SU-DHL-6 (cell line): Measurements from ENCODE around the gene IER5.
A peak's percentile ranks its signal among the peaks of the same experiment; 100 is the strongest.

Source experiments
- H2AFZ ChIP-seq: fragments of 200-600 bp; sonication (generic); 2 replicates; pipeline ENCODE4 v1.6.1; 2014; ENCODE audit warnings: low read depth, mild to moderate bottlenecking, moderate library complexity, mixed read lengths, antibody characterized with exemption, low read length; ENCODE audit not compliant: severe bottlenecking
- H3F3A ChIP-seq: fragments of 200-600 bp; shearing (Covaris generic); 2 replicates; pipeline ENCODE4 v1.6.0; 2016; ENCODE audit warnings: antibody characterized with exemption, mild to moderate bottlenecking; ENCODE audit not compliant: insufficient read depth
- H3K27ac ChIP-seq: fragments of 200-600 bp; sonication (generic); 2 replicates; pipeline ENCODE4 v1.5.1; 2016; ENCODE audit warnings: low read depth, mild to moderate bottlenecking, low read length, moderate library complexity, mixed read lengths
- H3K27me3 ChIP-seq: fragments of 200-600 bp; sonication (generic), shearing (Covaris generic); 2 replicates; pipeline ENCODE4 v1.6.0; 2014; ENCODE audit warnings: mild to moderate bottlenecking, low read length
- H3K36me3 ChIP-seq: fragments of 200-600 bp; sonication (generic); 2 replicates; pipeline ENCODE4 v1.6.1; 2014; ENCODE audit warnings: mild to moderate bottlenecking, low read length, mixed read lengths
- H3K4me2 ChIP-seq: fragments of 300-600, 200-600 bp; shearing (Covaris generic), sonication (generic); 2 replicates; pipeline ENCODE4 v1.6.0; 2014; ENCODE audit warnings: low read length, low read depth, mild to moderate bottlenecking; ENCODE audit not compliant: poor library complexity, severe bottlenecking
- H3K4me3 ChIP-seq: fragments of 200-600 bp; sonication (generic); 2 replicates; pipeline ENCODE4 v1.5.1; 2014; ENCODE audit warnings: antibody characterized with exemption, low read length, mild to moderate bottlenecking, mixed read lengths; ENCODE audit not compliant: insufficient read depth, poor library complexity, severe bottlenecking
- H3K79me2 ChIP-seq: fragments of 200-600 bp; sonication (generic); 2 replicates; pipeline ENCODE4 v1.6.1; 2014; ENCODE audit warnings: mild to moderate bottlenecking, low read length, moderate library complexity; ENCODE audit not compliant: insufficient read depth
- H3K9ac ChIP-seq: fragments of 200-600 bp; sonication (generic); 2 replicates; pipeline ENCODE4 v1.7.0; 2014; ENCODE audit warnings: mild to moderate bottlenecking, low read length
- H3K9me2 ChIP-seq: fragments of 200-600 bp; sonication (generic); replicated peaks from 2 replicates; pipeline ENCODE4 v1.6.1; 2014; ENCODE audit warnings: low read length; ENCODE audit not compliant: insufficient read depth
- H3K9me3 ChIP-seq: fragments of 200-600 bp; sonication (generic); 2 replicates; pipeline ENCODE4 v1.6.1; 2014; ENCODE audit warnings: low read length, mixed read lengths; ENCODE audit not compliant: insufficient read depth
- H4K20me1 ChIP-seq: fragments of 200-600 bp; sonication (generic); 2 replicates; pipeline ENCODE4 v1.6.1; 2014; ENCODE audit warnings: low read depth, mild to moderate bottlenecking, antibody characterized with exemption, low read length, moderate library complexity, mixed read lengths
- EZH2phosphoT487 ChIP-seq: fragments of 200-600 bp; sonication (generic), shearing (Covaris generic); conservative IDR thresholded peaks from 2 replicates; pipeline ENCODE4 v1.6.1; 2018; ENCODE audit warnings: mild to moderate bottlenecking, antibody characterized with exemption, low read length, moderate library complexity, mixed read lengths
- TF ChIP-seq, protein P1 (sequence below): fragments of 200-600 bp; sonication (generic); IDR thresholded peaks from one replicate; pipeline ENCODE4 v1.5.1; 2017; ENCODE audit warnings: antibody characterized with exemption, mild to moderate bottlenecking, low read length, moderate library complexity; ENCODE audit not compliant: insufficient read depth, poor library complexity, severe bottlenecking

The IER5 gene

DNA sequence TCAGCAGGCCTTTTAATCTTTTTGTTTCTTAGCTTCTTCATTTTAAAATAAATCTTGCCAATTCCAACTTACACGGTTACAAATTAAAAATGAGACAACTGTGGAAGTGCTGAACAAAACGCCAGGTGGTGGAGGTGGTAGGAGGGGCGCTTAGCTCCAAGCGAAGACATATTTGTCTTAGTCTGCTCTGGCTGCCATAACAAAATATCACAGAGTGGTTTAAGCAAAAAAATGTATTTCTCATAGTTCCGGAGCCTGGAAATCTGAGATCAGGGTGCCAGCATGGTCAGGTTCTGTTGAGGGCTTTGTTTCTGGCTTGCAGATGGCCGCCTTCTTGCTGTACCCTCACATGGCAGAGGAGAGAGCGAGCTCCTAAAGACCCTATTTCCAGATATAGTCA, 14.9 kb downstream of the IER5 start:
- no peaks in the 10 kb centered on the region for H3K36me3 ChIP-seq
- H3F3A ChIP-seq = no peaks in the 10 kb centered on the region
- no peaks in the 10 kb centered on the region for H3K9me2 ChIP-seq
- no peak overlapping the region for H3K27ac ChIP-seq
- H3K9me3 ChIP-seq = no peaks in the 10 kb centered on the region
- no peak overlapping the region for H2AFZ ChIP-seq
- H3K4me3 ChIP-seq = no peak overlapping the region
- H3K79me2 ChIP-seq = no peaks in the 10 kb centered on the region
- H3K4me2 ChIP-seq = no peak overlapping the region
- TF ChIP-seq, protein P1, sequence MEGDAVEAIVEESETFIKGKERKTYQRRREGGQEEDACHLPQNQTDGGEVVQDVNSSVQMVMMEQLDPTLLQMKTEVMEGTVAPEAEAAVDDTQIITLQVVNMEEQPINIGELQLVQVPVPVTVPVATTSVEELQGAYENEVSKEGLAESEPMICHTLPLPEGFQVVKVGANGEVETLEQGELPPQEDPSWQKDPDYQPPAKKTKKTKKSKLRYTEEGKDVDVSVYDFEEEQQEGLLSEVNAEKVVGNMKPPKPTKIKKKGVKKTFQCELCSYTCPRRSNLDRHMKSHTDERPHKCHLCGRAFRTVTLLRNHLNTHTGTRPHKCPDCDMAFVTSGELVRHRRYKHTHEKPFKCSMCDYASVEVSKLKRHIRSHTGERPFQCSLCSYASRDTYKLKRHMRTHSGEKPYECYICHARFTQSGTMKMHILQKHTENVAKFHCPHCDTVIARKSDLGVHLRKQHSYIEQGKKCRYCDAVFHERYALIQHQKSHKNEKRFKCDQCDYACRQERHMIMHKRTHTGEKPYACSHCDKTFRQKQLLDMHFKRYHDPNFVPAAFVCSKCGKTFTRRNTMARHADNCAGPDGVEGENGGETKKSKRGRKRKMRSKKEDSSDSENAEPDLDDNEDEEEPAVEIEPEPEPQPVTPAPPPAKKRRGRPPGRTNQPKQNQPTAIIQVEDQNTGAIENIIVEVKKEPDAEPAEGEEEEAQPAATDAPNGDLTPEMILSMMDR = no peak
- no peak for TF ChIP-seq EZH2phosphoT487
- H3K27me3 ChIP-seq = no peaks in the 10 kb centered on the region
- H4K20me1 ChIP-seq = no peaks in the 10 kb centered on the region
- no peak overlapping the region for H3K9ac ChIP-seq

- Histone ChIP-seq H3K79me2 (no peaks in the 10 kb centered on the region), H3K27ac (no peak overlapping the region), H4K20me1 (no peaks in the 10 kb centered on the region), H3K4me2 (peak overlapping the region; percentile 75), H3K9me3 (no peaks in the 10 kb centered on the region), H3K36me3 (no peaks in the 10 kb centered on the region), H3K9me2 (no peaks in the 10 kb centered on the region), H2AFZ (peak overlapping the region; percentile 81), H3K9ac (peak overlapping the region; percentile 63), H3K27me3 (no peaks in the 10 kb centered on the region), H3K4me3 (peak overlapping the region; percentile 63), H3F3A (no peaks in the 10 kb centered on the region)
- no peak for TF ChIP-seq EZH2phosphoT487
- TF ChIP-seq, protein P1 = no peak
These were observed 15.7 kb downstream of the IER5 start for GRCh38 chr1:181104042-181104789.

GRCh38 chr1:181104790-181105133, 16.3 kb downstream of the IER5 start:
- Histone ChIP-seq H4K20me1 (no peaks in the 10 kb centered on the region), H3K9me3 (no peaks in the 10 kb centered on the region), H3K9ac (peak overlapping the region; percentile 63), H3K27me3 (no peaks in the 10 kb centered on the region), H3K79me2 (no peaks in the 10 kb centered on the region), H3K36me3 (no peaks in the 10 kb centered on the region), H3F3A (no peaks in the 10 kb centered on the region), H3K4me2 (peak overlapping the region; percentile 75), H3K27ac (no peak overlapping the region), H3K9me2 (no peaks in the 10 kb centered on the region), H2AFZ (peak overlapping the region; percentile 81), H3K4me3 (peak overlapping the region; percentile 63)
- TF ChIP-seq, protein P1 = no peak
- TF ChIP-seq EZH2phosphoT487 = no peak
